ENCODE results near the gene TROAP. TPM values are rescaled to one million over a fixed set of nuclear protein-coding genes. Genes with fewer than 3 reads are reported as not detected.
A peak's percentile ranks its signal among the peaks of the same experiment; 100 is the strongest.

The TROAP gene, protein sequence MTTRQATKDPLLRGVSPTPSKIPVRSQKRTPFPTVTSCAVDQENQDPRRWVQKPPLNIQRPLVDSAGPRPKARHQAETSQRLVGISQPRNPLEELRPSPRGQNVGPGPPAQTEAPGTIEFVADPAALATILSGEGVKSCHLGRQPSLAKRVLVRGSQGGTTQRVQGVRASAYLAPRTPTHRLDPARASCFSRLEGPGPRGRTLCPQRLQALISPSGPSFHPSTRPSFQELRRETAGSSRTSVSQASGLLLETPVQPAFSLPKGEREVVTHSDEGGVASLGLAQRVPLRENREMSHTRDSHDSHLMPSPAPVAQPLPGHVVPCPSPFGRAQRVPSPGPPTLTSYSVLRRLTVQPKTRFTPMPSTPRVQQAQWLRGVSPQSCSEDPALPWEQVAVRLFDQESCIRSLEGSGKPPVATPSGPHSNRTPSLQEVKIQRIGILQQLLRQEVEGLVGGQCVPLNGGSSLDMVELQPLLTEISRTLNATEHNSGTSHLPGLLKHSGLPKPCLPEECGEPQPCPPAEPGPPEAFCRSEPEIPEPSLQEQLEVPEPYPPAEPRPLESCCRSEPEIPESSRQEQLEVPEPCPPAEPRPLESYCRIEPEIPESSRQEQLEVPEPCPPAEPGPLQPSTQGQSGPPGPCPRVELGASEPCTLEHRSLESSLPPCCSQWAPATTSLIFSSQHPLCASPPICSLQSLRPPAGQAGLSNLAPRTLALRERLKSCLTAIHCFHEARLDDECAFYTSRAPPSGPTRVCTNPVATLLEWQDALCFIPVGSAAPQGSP
- total RNA-seq: 0.66 TPM
- long read RNA-seq: 0 reads

GRCh38 chr12:49322708-49323523 is at the start of gene TROAP:
TSS of gene TROAP (plus strand) at chr12:49323255. CDS start at chr12:49323609, 354 bp downstream.
- H3K4me1 ChIP-seq: peaks cover 16% of the 10 kb centered on the region
- intact Hi-C loops (cut with micrococcal nuclease): no loop called here
- peak within 1 kb of the TSS; percentile 78 for H3K27ac ChIP-seq (replicated peaks)
- DNase-seq: peak; percentile 97
- peak within 1 kb of the TSS; percentile 77 for H3K4me3 ChIP-seq
- no peaks in the 10 kb centered on the region for H3K9me3 ChIP-seq (replicated peaks)
- TF ChIP-seq CTCF (IDR thresholded peaks at IDR 0.05; ENCODE audit: borderline replicate concordance): no peak
- no peaks in the 10 kb centered on the region for H3K36me3 ChIP-seq
- no peaks in the 10 kb centered on the region for H3K27me3 ChIP-seq (ENCODE audit: low read depth)

GRCh38 chr12:49273726-49274395 is 49.2 kb upstream of the TROAP start:
- no peaks in the 10 kb centered on the region for H3K27me3 ChIP-seq (ENCODE audit: low read depth)
- TF ChIP-seq CTCF (IDR thresholded peaks at IDR 0.05; ENCODE audit: borderline replicate concordance): no peak
- H3K9me3 ChIP-seq (replicated peaks): no peaks in the 10 kb centered on the region
- no peak overlapping the region for H3K4me3 ChIP-seq
- intact Hi-C loops (cut with micrococcal nuclease): no loop called here
- DNase-seq: no peak
- H3K36me3 ChIP-seq: peaks cover 44% of the 10 kb centered on the region
- H3K4me1 ChIP-seq: peaks cover 15% of the 10 kb centered on the region
- H3K27ac ChIP-seq (replicated peaks): no peak overlapping the region

DNA sequence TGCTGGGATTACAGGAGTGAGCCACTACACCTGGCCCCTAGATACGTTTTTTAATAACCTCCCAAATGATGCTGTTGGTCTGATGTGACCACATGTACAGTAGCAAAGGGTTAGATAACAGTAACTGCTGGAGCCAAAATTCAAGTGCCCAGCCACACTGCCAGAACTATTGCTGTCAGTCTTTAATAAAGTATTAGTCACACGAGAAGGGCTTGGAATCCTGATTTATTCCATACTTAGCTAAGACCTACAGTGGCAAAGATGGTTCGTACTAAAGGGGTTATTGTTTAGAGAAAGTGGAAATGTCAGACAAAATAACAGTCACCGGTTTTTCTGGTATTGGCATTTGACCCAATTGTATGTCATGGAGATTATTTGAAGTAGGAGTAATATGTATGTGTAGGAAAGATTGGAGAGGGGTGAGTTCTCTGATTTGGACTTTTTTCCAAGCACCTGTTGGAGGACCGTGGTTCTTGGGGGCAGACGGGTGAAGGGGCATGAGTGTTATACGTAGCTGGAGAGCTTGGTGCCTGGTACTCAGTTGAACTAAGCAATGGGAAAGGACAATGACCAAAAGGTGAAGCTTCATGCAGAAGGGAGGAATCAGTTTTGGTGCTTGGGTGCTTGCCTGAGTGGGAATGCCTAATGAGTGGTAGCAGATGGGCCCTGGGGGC is 48.5 kb upstream of the TROAP start:
- Histone ChIP-seq H3K4me3 (no peak overlapping the region), H3K27ac (replicated peaks) (no peak overlapping the region), H3K4me1 (peaks cover 11% of the 10 kb centered on the region), H3K36me3 (peaks cover 43% of the 10 kb centered on the region), H3K9me3 (replicated peaks) (no peaks in the 10 kb centered on the region), H3K27me3 (ENCODE audit: low read depth) (no peaks in the 10 kb centered on the region)
- DNase-seq: peak; percentile 41
- intact Hi-C loops (cut with micrococcal nuclease): no loop called here
- no peak for TF ChIP-seq CTCF (IDR thresholded peaks at IDR 0.05; ENCODE audit: borderline replicate concordance)

DNA sequence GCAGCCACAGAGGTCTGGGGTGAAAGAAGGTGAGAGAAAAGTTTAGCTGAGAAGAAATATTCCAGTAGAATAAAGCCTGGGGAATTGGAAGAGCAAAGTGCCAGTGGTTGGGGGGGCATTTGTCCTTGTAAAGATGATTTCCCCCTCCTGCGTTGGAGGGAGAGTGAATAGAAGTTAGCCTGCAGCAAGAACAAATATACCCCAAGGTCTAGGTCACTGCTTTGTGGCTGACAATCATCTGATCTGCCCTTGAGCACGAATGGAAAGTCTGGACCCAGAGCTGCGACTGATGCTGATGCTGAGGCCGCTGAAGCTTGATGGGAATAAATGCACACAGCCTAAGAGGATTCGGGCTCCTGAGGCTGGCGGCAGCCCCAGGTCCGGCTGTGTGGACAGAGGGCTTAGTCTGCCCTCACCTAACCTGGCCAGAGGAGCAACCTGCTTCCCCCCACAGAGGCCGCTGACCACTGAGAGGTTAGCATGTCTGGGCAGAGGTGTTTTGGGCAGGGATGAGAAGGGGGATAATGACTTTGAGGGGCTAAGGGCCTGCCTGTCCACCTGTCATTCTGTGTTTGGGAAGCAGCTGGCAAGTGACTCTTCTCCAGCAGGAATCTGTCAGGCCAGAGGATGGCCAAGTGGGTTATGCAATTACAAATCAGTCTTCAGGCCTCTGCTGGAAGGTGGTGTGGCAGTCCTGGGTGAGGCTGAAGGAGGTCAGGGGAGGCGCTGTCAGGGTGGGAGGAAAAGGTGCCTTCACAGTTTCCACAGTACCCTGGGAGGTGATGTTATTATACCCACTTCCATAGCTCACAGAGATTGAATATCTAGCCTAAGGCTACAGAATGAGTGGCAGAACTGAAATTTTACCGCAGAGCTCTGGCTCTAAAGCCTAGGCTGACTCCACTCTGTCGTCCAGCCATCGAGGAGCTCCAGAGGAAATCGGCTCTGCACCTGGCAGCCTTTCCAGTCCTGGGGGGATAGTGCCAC is 46.5 kb upstream of the TROAP start:
- DNase-seq: no peak
- Histone ChIP-seq H3K27ac (replicated peaks) (no peak overlapping the region), H3K36me3 (peaks cover 22% of the 10 kb centered on the region), H3K27me3 (ENCODE audit: low read depth) (no peaks in the 10 kb centered on the region), H3K4me3 (no peak overlapping the region), H3K9me3 (replicated peaks) (no peaks in the 10 kb centered on the region), H3K4me1 (peaks cover 11% of the 10 kb centered on the region)
- intact Hi-C loops (cut with micrococcal nuclease): no loop called here
- no peak for TF ChIP-seq CTCF (IDR thresholded peaks at IDR 0.05; ENCODE audit: borderline replicate concordance)

Data from left ventricle myocardium inferior (tissue), 1 donor.